ENCODE data around the gene SMIM44. TPM values are rescaled to one million over a fixed set of nuclear protein-coding genes. Genes with fewer than 3 reads are reported as not detected.
A peak's percentile ranks its signal among the peaks of the same experiment; 100 is the strongest.

SMIM44 gene
- total RNA-seq (not detected), polyA plus RNA-seq (not detected)
- long read RNA-seq, donor 1, result 0 reads
- long read RNA-seq, donor 2, result 0 reads

DNA sequence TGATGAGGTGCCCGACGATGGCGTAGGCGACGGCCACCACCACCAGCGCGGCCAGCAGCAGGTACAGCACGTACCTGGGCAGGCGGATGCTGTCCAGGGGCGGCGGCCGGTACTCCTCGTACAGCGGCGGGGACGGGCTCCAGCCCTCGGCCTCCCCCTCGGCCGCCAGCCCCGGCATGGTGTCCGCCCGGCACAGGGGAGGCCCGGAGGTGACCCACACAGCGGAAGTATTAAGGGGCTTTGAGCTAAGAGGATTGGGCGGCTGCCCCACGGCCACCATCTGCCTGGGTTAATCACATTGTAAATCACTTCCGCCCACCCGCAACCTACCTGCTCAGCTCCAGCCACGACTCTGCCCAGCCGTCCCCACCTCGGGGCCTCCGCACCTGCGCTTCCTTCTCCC lies at the start of gene SMIM44:
Gene SMIM44, minus strand, starts transcription at position 216 of the 403 bp plus-strand sequence. Its CDS starts 38 bp downstream, at position 178.
- Histone ChIP-seq H3K27me3 (replicated peaks in 1 of 7) (peaks cover 0 to 64% (median 28%) of the 10 kb centered on the region in 7 donors), H3K36me3 (no peaks in the 10 kb centered on the region), H3K27ac (no peak within 1 kb of the TSS), H3K4me3 (no peak within 1 kb of the TSS), H3K9me3 (no peaks in the 10 kb centered on the region), H3K4me1 (peaks cover 0 to 13% (median 6%) of the 10 kb centered on the region in 6 donors)
- 76 to 95% (median 89%) methylated on average over 16 to 33 of the region's 33 CpGs for WGBS, 5 donors
- intact Hi-C loops (cut with DNase I; ENCODE audit: low total_unique reads), result loop anchor here (5.0 kb wide), 1 partner anchor 151 kb away; no protein-coding TSS in a partner anchor
- TF ChIP-seq, protein P1, sequence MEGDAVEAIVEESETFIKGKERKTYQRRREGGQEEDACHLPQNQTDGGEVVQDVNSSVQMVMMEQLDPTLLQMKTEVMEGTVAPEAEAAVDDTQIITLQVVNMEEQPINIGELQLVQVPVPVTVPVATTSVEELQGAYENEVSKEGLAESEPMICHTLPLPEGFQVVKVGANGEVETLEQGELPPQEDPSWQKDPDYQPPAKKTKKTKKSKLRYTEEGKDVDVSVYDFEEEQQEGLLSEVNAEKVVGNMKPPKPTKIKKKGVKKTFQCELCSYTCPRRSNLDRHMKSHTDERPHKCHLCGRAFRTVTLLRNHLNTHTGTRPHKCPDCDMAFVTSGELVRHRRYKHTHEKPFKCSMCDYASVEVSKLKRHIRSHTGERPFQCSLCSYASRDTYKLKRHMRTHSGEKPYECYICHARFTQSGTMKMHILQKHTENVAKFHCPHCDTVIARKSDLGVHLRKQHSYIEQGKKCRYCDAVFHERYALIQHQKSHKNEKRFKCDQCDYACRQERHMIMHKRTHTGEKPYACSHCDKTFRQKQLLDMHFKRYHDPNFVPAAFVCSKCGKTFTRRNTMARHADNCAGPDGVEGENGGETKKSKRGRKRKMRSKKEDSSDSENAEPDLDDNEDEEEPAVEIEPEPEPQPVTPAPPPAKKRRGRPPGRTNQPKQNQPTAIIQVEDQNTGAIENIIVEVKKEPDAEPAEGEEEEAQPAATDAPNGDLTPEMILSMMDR (IDR thresholded peaks at IDR 0.05 in 8 of 11, conservative IDR thresholded peaks at IDR 0.05 in 3 of 11), result no peak
- no peak for TF ChIP-seq POLR2AphosphoS5 (IDR thresholded peaks at IDR 0.05)
- no peak for DNase-seq

DNA sequence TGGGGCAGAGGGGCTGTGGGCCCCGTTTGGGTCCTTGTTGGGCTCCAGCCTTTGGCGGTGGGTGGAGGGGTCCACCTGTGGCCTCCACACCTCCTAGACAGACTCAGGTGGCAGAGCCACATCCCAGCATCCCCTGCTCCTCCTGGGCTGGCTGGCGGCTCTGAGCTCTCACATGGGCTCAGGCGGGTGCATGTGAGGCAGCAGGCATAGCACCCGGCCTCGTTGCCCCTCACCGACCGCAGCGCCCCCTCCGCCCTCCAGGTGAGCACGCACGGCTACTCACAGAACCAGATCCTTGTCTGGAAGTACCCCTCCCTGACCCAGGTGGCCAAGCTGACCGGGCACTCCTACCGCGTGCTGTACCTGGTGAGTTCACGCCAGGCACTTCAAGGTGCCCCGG lies 49.8 kb upstream of the SMIM44 start:
- TF ChIP-seq POLR2AphosphoS5 (IDR thresholded peaks at IDR 0.05), result peak in 1 of 3 donors; percentile 32
- no peak for TF ChIP-seq POLR2A (IDR thresholded peaks at IDR 0.05)

GRCh38 chr19:3532154-3532786 lies 49.0 kb upstream of the SMIM44 start:
- TF ChIP-seq POLR2A (IDR thresholded peaks at IDR 0.05), result no peak
- peak in 1 of 3 donors; percentile 45 for TF ChIP-seq POLR2AphosphoS5 (IDR thresholded peaks at IDR 0.05)
- TF ChIP-seq, protein P1 (IDR thresholded peaks at IDR 0.05 in 8 of 11, conservative IDR thresholded peaks at IDR 0.05 in 3 of 11), result no peak
- Histone ChIP-seq H3K4me3 (no peak overlapping the region), H3K27ac (no peak overlapping the region), H3K9me3 (no peaks in the 10 kb centered on the region), H3K4me1 (peaks cover 0 to 17% (median 10%) of the 10 kb centered on the region in 6 donors), H3K27me3 (replicated peaks in 1 of 7) (no peaks in the 10 kb centered on the region), H3K36me3 (peaks cover 0 to 84% (median 73%) of the 10 kb centered on the region in 6 donors)
- intact Hi-C loops (cut with DNase I; ENCODE audit: low total_unique reads), result no loop called here
- DNase-seq, result no peak
- WGBS, 5 donors, result 91 to 96% (median 96%) methylated on average over 13 to 33 of the region's 33 CpGs

More for the DNA sequence above, 49.8 kb upstream of the SMIM44 start:
- no peaks in the 10 kb centered on the region for H3K27me3 ChIP-seq (replicated peaks in 1 of 7)
- intact Hi-C loops (cut with DNase I; ENCODE audit: low total_unique reads), result no loop called here
- 89 to 100% (median 97%) methylated on average over 3 to 17 of the region's 17 CpGs for WGBS, 5 donors
- peaks cover 0 to 82% (median 67%) of the 10 kb centered on the region in 6 donors for H3K36me3 ChIP-seq
- peaks cover 0 to 25% (median 12%) of the 10 kb centered on the region in 6 donors for H3K4me1 ChIP-seq
- H3K9me3 ChIP-seq, result no peaks in the 10 kb centered on the region
- H3K4me3 ChIP-seq, result no peak overlapping the region
- DNase-seq, result no peak
- H3K27ac ChIP-seq, result no peak overlapping the region

DNA sequence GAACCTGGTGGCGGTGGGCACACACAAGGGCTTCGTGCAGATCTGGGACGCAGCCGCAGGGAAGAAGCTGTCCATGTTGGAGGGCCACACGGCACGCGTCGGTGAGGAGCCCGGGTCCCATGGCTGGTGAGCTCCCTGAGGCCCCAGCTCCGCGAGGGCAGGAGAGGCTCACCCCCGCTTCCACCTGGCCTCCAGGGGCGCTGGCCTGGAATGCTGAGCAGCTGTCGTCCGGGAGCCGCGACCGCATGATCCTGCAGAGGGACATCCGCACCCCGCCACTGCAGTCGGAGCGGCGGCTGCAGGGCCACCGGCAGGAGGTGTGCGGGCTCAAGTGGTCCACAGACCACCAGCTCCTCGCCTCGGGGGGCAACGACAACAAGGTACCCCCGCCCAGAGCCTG lies 48.5 kb upstream of the SMIM44 start:
- Histone ChIP-seq H3K36me3 (peaks cover 3 to 84% (median 78%) of the 10 kb centered on the region in 6 donors), H3K27me3 (replicated peaks in 1 of 7) (no peaks in the 10 kb centered on the region), H3K9me3 (no peaks in the 10 kb centered on the region), H3K4me3 (no peak overlapping the region), H3K27ac (no peak overlapping the region), H3K4me1 (peaks cover 0 to 11% (median 5%) of the 10 kb centered on the region in 6 donors)
- TF ChIP-seq, protein P1 (IDR thresholded peaks at IDR 0.05 in 8 of 11, conservative IDR thresholded peaks at IDR 0.05 in 3 of 11), result no peak
- TF ChIP-seq POLR2A (IDR thresholded peaks at IDR 0.05), result no peak
- peak in 1 of 3 donors; percentile 50 for TF ChIP-seq POLR2AphosphoS5 (IDR thresholded peaks at IDR 0.05)
- no peak for DNase-seq
- intact Hi-C loops (cut with DNase I; ENCODE audit: low total_unique reads), result no loop called here
- 95 to 97% (median 97%) methylated on average over 9 to 29 of the region's 29 CpGs for WGBS, 5 donors
